Hepatocyte (in vitro differentiated cells): ENCODE measurements around the gene HEBP2. TPM values are rescaled to one million over a fixed set of nuclear protein-coding genes. Genes with fewer than 3 reads are reported as not detected.

ENCODE experiments used
- DNase-seq: peaks from one replicate; pipeline ENCODE4 v3.0.0-alpha.2; 2016; ENCODE audit warnings: low spot score
- H2AFZ ChIP-seq: fragments of 200-600 bp; sonication (generic); 2 replicates; pipeline ENCODE4 v1.6.0; 2016; ENCODE audit warnings: antibody characterized with exemption, mild to moderate bottlenecking
- H3K27ac ChIP-seq: fragments of 200-600 bp; sonication (generic); 2 replicates; pipeline ENCODE4 v1.5.1; 2016; ENCODE audit warnings: mild to moderate bottlenecking
- H3K27me3 ChIP-seq: fragments of 200-600 bp; sonication (generic); 2 replicates; pipeline ENCODE4 v1.6.1; 2016
- H3K36me3 ChIP-seq: fragments of 200-600 bp; sonication (generic); replicated peaks from 2 replicates; pipeline ENCODE4 v1.5.1; 2016; ENCODE audit warnings: low read depth; ENCODE audit not compliant: insufficient read depth
- H3K4me1 ChIP-seq: fragments of 200-600 bp; sonication (generic); 2 replicates; pipeline ENCODE4 v1.5.1; 2016; ENCODE audit warnings: mild to moderate bottlenecking, moderate library complexity; ENCODE audit not compliant: insufficient read depth
- H3K4me2 ChIP-seq: fragments of 200-600 bp; sonication (generic); 2 replicates; pipeline ENCODE4 v1.6.0; 2016
- H3K4me3 ChIP-seq: fragments of 200-600 bp; sonication (generic); 2 replicates; pipeline ENCODE4 v1.5.1; 2016; ENCODE audit warnings: mild to moderate bottlenecking
- H3K79me2 ChIP-seq: fragments of 200-600 bp; sonication (generic); 2 replicates; pipeline ENCODE4 v1.6.0; 2017; ENCODE audit warnings: mild to moderate bottlenecking
- H3K9me2 ChIP-seq: fragments of 200-600 bp; sonication (generic); replicated peaks from 2 replicates; pipeline ENCODE4 v1.6.0; 2017; ENCODE audit warnings: mild to moderate bottlenecking; ENCODE audit not compliant: insufficient read depth
- H3K9me3 ChIP-seq: fragments of 200-600 bp; sonication (generic); 2 replicates; pipeline ENCODE4 v1.5.1; 2016; ENCODE audit warnings: low read depth, mild to moderate bottlenecking
- H4K20me1 ChIP-seq: fragments of 200-600 bp; sonication (generic); 2 replicates; pipeline ENCODE4 v1.6.0; 2016; ENCODE audit warnings: mild to moderate bottlenecking; ENCODE audit not compliant: insufficient read depth, poor library complexity, severe bottlenecking
- CTCF ChIP-seq: fragments of 200-600 bp; sonication (generic); IDR thresholded peaks from 2 replicates; pipeline ENCODE4 v1.5.1; 2016; ENCODE audit warnings: antibody characterized with exemption, mild to moderate bottlenecking; ENCODE audit not compliant: poor library complexity
- EZH2 ChIP-seq: fragments of 200-600 bp; sonication (generic); IDR thresholded peaks from 2 replicates; pipeline ENCODE4 v1.6.1; 2016; ENCODE audit warnings: antibody characterized with exemption, mild to moderate bottlenecking, borderline replicate concordance
- EZH2phosphoT487 ChIP-seq: fragments of 200-600 bp; sonication (generic); IDR thresholded peaks from one replicate; pipeline ENCODE4 v1.6.1; 2018; ENCODE audit warnings: antibody characterized with exemption, mild to moderate bottlenecking, low read depth, moderate library complexity; ENCODE audit not compliant: unreplicated experiment, severe bottlenecking
- WGBS: methylation state at CpG from one replicate; pipeline ENCODE4 v1.1.6; 2016; ENCODE audit warnings: low lambda C conversion rate; ENCODE audit errors: missing lambda C conversion rate; 5-methylcytosine and 5-hydroxymethylcytosine counted together
- polyA plus RNA-seq: library from polyadenylated mRNA; unstranded; fragments of >200 nt; fragmentation: Nextera tagmentation; extraction: Ambion mirVana; gene quantifications from 2 replicates; pipeline ENCODE4 v1.2.1, GENCODE V29; 2016
- total RNA-seq: library from RNA; depleted of rRNA; stranded (reverse); fragments of >200 nt; gene quantifications from 2 replicates; pipeline ENCODE4 v1.2.3, GENCODE V29; 2014

HEBP2 gene
- total and polyA plus RNA-seq, 2 experiments from 2014 or later = 21.6 to 79.0 TPM

- TF ChIP-seq CTCF (no peak), EZH2phosphoT487 (no peak), EZH2 (no peak)
- Histone ChIP-seq H3K36me3 (no peaks in the 10 kb centered on the region), H3K27ac (no peak overlapping the region)
These were observed 60.1 kb downstream of the HEBP2 start for GRCh38 chr6:138464085-138464484.

GRCh38 chr6:138465007-138465645 lies 61.1 kb downstream of the HEBP2 start:
- Histone ChIP-seq H3K27ac (peak overlapping the region; percentile 55), H3K36me3 (no peaks in the 10 kb centered on the region), H3K79me2 (peaks cover 44% of the 10 kb centered on the region), H3K9me3 (no peaks in the 10 kb centered on the region), H2AFZ (no peak overlapping the region), H4K20me1 (peaks cover 4% of the 10 kb centered on the region), H3K27me3 (no peaks in the 10 kb centered on the region), H3K4me2 (no peak overlapping the region), H3K4me3 (no peak overlapping the region), H3K9me2 (no peaks in the 10 kb centered on the region), H3K4me1 (peaks cover 7% of the 10 kb centered on the region)
- WGBS = 55% methylated on average over 1 of the region's 1 CpG
- TF ChIP-seq CTCF (no peak), EZH2phosphoT487 (no peak), EZH2 (no peak)
- peak; percentile 46 for DNase-seq

More at GRCh38 chr6:138464085-138464484, 60.1 kb downstream of the HEBP2 start:
- no peak overlapping the region for H2AFZ ChIP-seq
- DNase-seq = no peak
- peaks cover 4% of the 10 kb centered on the region for H4K20me1 ChIP-seq
- peaks cover 40% of the 10 kb centered on the region for H3K79me2 ChIP-seq
- no peak overlapping the region for H3K4me3 ChIP-seq
- H3K9me3 ChIP-seq = no peaks in the 10 kb centered on the region
- no peaks in the 10 kb centered on the region for H3K27me3 ChIP-seq
- peaks cover under 1% of the 10 kb centered on the region for H3K4me1 ChIP-seq
- 97% methylated on average over 20 of the region's 20 CpGs for WGBS
- H3K4me2 ChIP-seq = no peak overlapping the region
- H3K9me2 ChIP-seq = no peaks in the 10 kb centered on the region

- H3K4me2 ChIP-seq = no peak overlapping the region
- DNase-seq = no peak
- H3K36me3 ChIP-seq = no peaks in the 10 kb centered on the region
- no peaks in the 10 kb centered on the region for H3K27me3 ChIP-seq
- no peak overlapping the region for H2AFZ ChIP-seq
- TF ChIP-seq CTCF (no peak), EZH2phosphoT487 (no peak), EZH2 (no peak)
- H3K79me2 ChIP-seq = peaks cover 63% of the 10 kb centered on the region
- H3K9me2 ChIP-seq = no peaks in the 10 kb centered on the region
- H4K20me1 ChIP-seq = peaks cover 4% of the 10 kb centered on the region
- H3K4me3 ChIP-seq = no peak overlapping the region
- peaks cover 7% of the 10 kb centered on the region for H3K4me1 ChIP-seq
- no peak overlapping the region for H3K27ac ChIP-seq
- no peaks in the 10 kb centered on the region for H3K9me3 ChIP-seq
These were observed 63.9 kb downstream of the HEBP2 start for GRCh38 chr6:138467901-138468300.
